Coronary artery (tissue), 2 donors: Measurements from ENCODE around the gene TTC7B.

ENCODE experiments used
- DNase-seq: peaks from one replicate; pipeline ENCODE4 v3.0.0-alpha.2; 2017; ENCODE audit warnings: low spot score
- H3K27ac ChIP-seq, 2 donors: fragments of 200-600 bp; sonication (generic); one replicate each; pipeline ENCODE4 v1.5.1; 2016 to 2019
- H3K4me3 ChIP-seq: fragments of 200-600 bp; sonication (generic); 2 replicates; pipeline ENCODE4 v1.5.1; 2016; ENCODE audit warnings: mild to moderate bottlenecking, moderate library complexity
- TF ChIP-seq, protein P1 (sequence below): fragments of 200-600 bp; sonication (generic); IDR thresholded peaks from one replicate; pipeline ENCODE4 v1.5.1; 2019; ENCODE audit warnings: antibody characterized with exemption

Gene TTC7B

DNA sequence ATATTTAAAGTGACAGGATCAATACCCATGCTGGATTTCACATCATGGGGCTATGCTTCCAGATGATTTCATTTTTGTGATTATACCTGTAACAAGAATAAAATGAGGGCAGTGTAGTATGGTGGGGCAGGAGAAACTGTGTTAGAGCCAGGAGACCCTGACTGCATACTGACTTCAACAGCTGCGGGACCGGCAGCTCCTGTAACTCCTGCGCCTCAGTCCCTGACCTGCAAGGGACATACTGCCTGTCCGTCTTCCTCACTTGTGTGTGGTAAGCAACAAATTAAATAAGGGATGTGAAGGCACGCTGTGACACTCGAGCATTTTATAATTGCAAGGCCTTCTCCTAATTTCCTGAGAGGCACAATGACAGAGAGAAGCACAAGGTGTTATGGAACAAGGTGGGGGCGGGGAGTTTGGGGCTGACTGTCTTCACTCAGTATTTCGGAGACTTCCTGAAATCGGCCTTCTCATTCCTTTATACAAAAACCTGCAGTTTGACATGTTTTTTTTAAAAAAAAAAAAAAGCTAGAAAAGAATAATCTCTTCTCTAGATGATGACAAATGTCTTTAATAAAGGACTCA is 164.2 kb downstream of the TTC7B start:
- Histone ChIP-seq H3K4me3 (no peak overlapping the region), H3K27ac (no peak overlapping the region)
- DNase-seq: no peak
- TF ChIP-seq, protein P1, sequence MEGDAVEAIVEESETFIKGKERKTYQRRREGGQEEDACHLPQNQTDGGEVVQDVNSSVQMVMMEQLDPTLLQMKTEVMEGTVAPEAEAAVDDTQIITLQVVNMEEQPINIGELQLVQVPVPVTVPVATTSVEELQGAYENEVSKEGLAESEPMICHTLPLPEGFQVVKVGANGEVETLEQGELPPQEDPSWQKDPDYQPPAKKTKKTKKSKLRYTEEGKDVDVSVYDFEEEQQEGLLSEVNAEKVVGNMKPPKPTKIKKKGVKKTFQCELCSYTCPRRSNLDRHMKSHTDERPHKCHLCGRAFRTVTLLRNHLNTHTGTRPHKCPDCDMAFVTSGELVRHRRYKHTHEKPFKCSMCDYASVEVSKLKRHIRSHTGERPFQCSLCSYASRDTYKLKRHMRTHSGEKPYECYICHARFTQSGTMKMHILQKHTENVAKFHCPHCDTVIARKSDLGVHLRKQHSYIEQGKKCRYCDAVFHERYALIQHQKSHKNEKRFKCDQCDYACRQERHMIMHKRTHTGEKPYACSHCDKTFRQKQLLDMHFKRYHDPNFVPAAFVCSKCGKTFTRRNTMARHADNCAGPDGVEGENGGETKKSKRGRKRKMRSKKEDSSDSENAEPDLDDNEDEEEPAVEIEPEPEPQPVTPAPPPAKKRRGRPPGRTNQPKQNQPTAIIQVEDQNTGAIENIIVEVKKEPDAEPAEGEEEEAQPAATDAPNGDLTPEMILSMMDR: no peak

DNA sequence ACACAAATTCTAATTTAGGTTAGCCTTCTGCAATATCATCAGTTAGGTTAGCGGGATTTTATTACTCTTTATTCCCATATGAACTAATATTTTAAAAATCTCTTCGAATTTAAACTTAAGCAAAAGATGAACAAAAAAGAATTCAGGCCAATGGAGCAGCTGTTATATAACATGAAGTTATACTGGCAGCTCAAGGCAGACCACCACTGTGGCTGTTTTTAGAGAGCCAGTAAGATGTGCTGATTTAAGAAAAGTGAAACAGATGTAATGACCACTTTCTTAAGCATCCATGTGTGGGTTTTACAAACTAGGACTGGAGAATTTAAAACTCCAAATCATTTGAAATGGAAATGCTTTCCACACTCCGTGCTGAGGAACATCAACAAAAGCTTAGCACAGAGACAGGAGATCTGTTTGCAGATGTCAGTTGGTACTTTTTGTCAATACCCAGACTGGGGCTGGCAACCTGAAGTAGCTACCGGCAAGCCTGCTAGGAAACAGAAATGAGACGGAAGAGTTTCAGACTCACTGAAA is 164.9 kb downstream of the TTC7B start:
- no peak for DNase-seq
- TF ChIP-seq, protein P1: no peak
- H3K4me3 ChIP-seq: no peak overlapping the region
- H3K27ac ChIP-seq: no peak overlapping the region

DNA sequence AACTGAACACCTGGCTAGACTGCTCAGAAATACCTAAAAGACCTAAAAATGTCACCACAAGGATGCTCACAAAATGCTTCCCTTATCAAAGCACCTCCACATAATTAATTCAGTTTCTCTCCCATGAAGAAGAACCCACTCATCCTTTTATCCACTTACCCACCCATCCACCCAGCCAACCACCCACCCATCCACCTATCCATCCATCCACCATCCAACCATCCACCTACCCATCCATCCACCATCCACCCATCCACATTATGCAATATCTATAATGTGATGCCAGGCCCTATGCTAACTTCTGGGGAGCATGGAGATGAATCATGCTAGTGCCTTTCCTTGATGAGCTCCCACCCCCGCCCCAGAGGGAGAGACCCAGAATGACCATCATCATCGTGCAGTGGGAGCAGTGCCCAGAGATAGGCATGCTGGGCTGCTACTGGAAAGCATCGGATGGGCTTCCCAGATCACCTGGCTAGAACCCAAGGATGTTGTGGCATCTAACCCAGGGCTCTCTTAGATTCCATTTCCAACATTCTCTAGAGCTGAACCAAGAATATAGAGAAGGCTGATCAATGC is 166.6 kb downstream of the TTC7B start:
- no peak for DNase-seq
- TF ChIP-seq, protein P1: no peak
- no peak overlapping the region for H3K27ac ChIP-seq
- no peak overlapping the region for H3K4me3 ChIP-seq

DNA sequence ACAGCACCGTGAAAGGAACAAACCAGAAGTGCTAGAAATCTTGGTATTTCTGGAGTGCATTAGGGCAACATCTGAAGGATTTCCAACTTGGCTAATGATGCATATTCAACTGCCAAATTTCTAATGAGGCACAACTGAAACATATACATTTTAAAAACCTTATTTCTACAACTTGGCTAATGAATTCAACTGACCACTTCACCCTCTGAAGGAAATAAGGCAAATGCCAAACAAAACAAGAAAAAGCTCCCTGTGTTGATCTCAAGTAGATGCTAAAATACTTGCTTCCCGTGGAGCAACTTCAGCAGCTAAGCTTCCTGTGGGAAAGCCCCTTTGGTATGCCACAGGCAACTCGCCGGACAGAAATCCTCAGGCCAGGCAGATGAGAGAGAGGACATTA is 167.1 kb downstream of the TTC7B start:
- no peak for DNase-seq
- Histone ChIP-seq H3K27ac (no peak overlapping the region), H3K4me3 (no peak overlapping the region)
- TF ChIP-seq, protein P1: no peak

DNA sequence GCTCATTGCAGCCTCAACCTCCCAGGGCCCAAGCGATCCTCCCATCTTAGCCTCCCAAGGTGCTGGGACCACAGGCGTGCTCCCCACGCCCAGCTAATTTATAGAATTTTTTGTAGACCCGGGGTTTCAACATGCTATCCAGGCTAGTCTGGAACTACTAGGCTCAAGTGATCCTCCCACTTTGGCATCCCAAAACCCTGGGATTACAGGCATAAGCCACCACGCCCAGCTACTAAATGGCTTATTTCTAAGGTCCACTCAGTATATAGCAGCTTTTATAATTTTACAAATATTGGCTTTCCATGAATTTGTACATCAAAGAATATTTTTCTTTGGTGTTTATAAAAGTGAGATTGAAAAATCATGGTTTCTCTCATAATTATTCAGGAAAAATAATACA is 167.8 kb downstream of the TTC7B start:
- H3K27ac ChIP-seq: no peak overlapping the region
- DNase-seq: no peak
- H3K4me3 ChIP-seq: no peak overlapping the region
- TF ChIP-seq, protein P1: no peak

DNA sequence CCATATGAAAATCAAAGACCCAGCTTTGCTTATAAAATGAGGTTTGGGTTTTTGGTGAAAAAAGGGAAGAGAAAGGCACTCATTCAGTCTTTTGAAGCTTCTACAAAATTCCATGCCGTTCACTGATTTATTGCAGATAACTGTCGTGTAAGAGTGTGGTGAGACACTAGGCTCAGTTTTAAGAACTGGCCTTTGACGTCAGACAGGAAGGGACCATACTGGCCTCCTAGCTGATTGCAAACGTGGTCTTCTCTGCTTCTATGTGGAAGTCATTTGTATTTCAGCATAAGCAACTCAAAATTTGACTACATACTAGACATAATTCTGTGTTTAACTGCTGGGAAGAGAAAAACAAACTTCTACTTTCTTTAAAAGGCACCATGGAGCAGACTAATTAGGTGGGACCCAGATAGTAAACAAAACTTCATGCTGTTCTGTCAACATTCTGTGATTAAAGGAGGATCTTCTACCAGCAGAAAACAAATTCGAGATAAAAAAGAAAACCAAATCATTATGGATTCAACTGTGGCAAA is 168.7 kb downstream of the TTC7B start:
- DNase-seq: no peak
- TF ChIP-seq, protein P1: no peak
- no peak overlapping the region for H3K27ac ChIP-seq

More for the DNA sequence above, 168.7 kb downstream of the TTC7B start:
- H3K4me3 ChIP-seq: no peak overlapping the region
